T-helper 2 cell (primary cell): Measurements from ENCODE around the gene DHX58.

ENCODE experiments used
- DNase-seq, 5 experiments: peaks; one replicate each; pipeline versions ENCODE4 v3.0.0 to v3.0.0-alpha.2; 2012 to 2022

Gene DHX58

DNA sequence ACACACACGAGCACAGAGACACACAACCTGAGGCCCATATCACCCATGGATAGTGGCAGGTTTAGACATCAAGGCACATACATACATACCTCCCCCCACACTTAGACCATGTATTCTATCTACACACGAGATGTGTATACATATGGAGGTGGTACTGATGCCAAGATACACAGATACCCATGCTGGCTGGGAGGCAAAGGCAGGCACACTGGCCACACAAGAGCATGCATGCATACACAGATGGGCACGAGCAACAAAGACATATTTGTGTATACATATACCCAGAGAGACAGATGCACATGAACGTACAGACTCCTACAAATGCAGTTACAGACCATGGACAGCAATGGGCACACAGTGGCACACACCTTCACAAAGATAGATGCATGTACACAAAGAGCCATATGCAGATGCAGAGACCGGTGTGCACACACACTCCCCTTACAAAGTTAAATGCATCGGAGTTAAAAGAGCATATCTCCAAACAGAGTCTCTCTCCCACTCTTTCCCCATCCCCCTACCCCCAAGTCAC is 60.1 kb downstream of the DHX58 start:
- no peak for DNase-seq

DNA sequence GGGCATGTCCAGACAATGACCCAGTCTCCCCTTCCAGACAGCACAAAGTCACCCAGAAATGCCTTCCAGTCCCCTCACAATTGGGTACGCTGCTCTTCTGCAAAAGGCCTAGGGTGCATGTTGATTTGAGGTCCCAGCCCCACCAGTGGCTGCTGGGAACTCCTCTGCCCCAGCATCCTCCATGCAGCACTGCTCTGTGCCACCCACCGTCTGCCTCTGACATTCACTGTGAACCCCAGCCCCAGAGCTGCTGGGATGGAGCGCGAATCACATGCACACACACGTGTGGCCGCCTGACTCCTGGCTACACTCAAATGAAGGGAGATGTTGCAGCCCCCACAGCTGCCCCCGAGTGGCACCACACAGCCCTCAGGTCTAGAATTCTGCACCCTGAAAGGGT is 60.9 kb downstream of the DHX58 start:
- no peak for DNase-seq
